ENCODE data around the gene BRSK2.

Gene BRSK2

GRCh38 chr11:1436468-1437039 lies 46.8 kb downstream of the BRSK2 start:
- Histone ChIP-seq H3K4me3 (no peak overlapping the region), H3K27ac (no peak overlapping the region)
- DNase-seq (ENCODE audit: low spot score), result no peak
- no peak for TF ChIP-seq CTCF (IDR thresholded peaks at IDR 0.05)

- TF ChIP-seq CTCF (IDR thresholded peaks at IDR 0.05), result no peak
- no peak overlapping the region for H3K4me3 ChIP-seq
- H3K27ac ChIP-seq, result no peak overlapping the region
- no peak for DNase-seq (ENCODE audit: low spot score)
Observed at GRCh38 chr11:1437500-1437899, 47.8 kb downstream of the BRSK2 start.

- Histone ChIP-seq H3K27ac (no peak overlapping the region), H3K4me3 (no peak overlapping the region)
- no peak for DNase-seq (ENCODE audit: low spot score)
- TF ChIP-seq CTCF (IDR thresholded peaks at IDR 0.05), result no peak
Observed at GRCh38 chr11:1438261-1438966, 48.7 kb downstream of the BRSK2 start.

- no peak for DNase-seq (ENCODE audit: low spot score)
- Histone ChIP-seq H3K4me3 (no peak overlapping the region), H3K27ac (no peak overlapping the region)
- TF ChIP-seq CTCF (IDR thresholded peaks at IDR 0.05), result no peak
Observed at GRCh38 chr11:1438967-1439330, 49.2 kb downstream of the BRSK2 start.

GRCh38 chr11:1439341-1439740 lies 49.6 kb downstream of the BRSK2 start:
- Histone ChIP-seq H3K4me3 (no peak overlapping the region), H3K27ac (no peak overlapping the region)
- DNase-seq (ENCODE audit: low spot score), result no peak
- TF ChIP-seq CTCF (IDR thresholded peaks at IDR 0.05), result no peak

GRCh38 chr11:1440066-1440465 lies 50.3 kb downstream of the BRSK2 start:
- no peak overlapping the region for H3K27ac ChIP-seq
- H3K4me3 ChIP-seq, result no peak overlapping the region
- DNase-seq (ENCODE audit: low spot score), result no peak
- no peak for TF ChIP-seq CTCF (IDR thresholded peaks at IDR 0.05)

GRCh38 chr11:1440496-1440895 lies 50.8 kb downstream of the BRSK2 start:
- no peak for DNase-seq (ENCODE audit: low spot score)
- Histone ChIP-seq H3K27ac (no peak overlapping the region), H3K4me3 (no peak overlapping the region)
- no peak for TF ChIP-seq CTCF (IDR thresholded peaks at IDR 0.05)
